DMS114 treated with DMSO at 0.1 percent for 48 hours (cell line): ENCODE measurements around the gene TRAK2.
"Not testable (repeated sequence)": the region's sequence is repeated elsewhere in the genome, so short reads cannot be mapped to it uniquely, and the experiment has no call there.

ENCODE experiments used
- DNase-seq: peaks from one replicate; lab custom pipeline; 2025; ENCODE audit not compliant: unreplicated experiment; lab: John Stamatoyannopoulos, UW

The TRAK2 gene

GRCh38 chr2:201419057-201419635 is 32.1 kb downstream of the TRAK2 start:
- no peak for DNase-seq

GRCh38 chr2:201415149-201415548 is 36.1 kb downstream of the TRAK2 start:
- no peak for DNase-seq

DNA sequence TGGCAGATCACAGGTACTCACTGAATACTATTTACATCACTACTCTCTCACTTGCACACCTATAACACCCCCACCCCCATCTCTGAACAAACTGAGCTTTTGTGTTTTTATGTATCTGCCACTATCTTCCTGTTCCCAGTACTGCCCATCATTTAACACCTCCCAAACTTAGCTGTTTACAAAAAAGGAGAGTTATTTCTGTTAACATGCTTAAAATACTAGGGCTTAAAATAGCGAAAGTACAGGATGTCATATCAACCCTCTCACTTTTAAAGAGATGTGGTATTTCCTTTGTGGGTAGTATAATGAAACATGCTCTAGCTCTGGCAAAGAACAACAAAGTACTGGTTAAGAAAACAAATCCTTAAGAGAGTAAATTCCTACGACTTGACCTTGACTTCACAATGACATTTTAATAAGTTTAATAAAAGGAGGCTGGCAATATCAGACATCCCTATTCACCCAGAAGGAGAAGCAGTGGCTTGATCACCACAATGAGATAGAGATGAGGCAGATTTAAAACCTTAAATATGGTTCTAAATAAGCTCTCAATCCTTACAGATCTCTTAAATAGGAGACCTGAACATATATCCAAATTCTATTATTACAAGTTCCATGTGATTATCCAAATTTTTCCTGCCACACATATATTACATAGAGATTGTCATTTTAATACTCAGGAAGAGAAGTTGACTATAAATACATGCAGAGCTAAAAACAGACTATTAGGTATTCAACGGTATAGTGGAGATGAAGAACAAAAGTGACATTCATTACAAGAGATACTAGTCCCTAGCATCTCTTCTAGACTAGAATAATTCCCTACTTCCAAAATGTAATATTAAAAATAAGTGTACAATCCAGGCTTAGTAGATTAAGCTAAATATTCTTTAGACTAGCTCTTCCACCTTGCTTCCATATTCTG is 36.9 kb downstream of the TRAK2 start:
- DNase-seq: no peak

DNA sequence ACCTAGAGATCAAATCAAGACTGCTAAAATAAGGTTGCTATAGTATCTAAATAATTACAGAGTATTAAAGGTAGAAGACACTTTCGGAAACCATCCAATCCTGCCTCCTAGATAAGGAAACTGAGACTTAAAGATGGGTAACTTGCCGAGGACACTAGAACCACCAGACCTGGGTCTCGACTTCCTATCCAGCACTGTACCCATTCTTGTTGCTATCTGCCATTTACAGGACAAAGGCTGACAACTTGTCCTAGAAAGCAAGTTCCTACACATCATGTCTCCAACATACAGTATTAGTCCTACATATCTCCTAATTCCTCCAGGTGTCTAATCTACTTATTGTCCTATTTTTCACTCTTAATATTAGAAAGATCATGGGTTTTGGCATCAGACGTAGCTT is 37.7 kb downstream of the TRAK2 start:
- DNase-seq: no peak

GRCh38 chr2:201413143-201413542 is 38.1 kb downstream of the TRAK2 start:
- no peak for DNase-seq

- no peak for DNase-seq
These were observed 39.8 kb downstream of the TRAK2 start for GRCh38 chr2:201411421-201411820.

GRCh38 chr2:201408931-201409330 is 42.3 kb downstream of the TRAK2 start:
- no peak for DNase-seq

DNA sequence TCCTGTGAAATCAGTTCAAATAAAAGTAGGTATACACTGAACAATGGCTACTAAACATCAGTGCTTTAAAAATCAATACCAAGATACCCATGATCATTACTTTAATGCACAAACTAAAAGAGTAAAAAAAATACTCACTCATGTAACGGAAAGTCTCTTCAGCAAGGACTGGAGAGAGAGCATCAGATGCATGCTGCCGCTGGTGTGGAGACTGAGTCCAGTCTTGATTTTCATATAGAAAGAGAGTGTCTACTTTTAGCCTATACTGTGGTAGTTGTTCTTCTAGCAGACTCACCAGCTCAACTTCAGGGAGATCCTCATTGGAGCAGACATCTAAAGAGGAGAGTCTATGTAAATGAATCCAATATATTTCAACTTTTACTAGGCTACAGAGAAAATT is 44.0 kb downstream of the TRAK2 start:
- DNase-seq: no peak

DNA sequence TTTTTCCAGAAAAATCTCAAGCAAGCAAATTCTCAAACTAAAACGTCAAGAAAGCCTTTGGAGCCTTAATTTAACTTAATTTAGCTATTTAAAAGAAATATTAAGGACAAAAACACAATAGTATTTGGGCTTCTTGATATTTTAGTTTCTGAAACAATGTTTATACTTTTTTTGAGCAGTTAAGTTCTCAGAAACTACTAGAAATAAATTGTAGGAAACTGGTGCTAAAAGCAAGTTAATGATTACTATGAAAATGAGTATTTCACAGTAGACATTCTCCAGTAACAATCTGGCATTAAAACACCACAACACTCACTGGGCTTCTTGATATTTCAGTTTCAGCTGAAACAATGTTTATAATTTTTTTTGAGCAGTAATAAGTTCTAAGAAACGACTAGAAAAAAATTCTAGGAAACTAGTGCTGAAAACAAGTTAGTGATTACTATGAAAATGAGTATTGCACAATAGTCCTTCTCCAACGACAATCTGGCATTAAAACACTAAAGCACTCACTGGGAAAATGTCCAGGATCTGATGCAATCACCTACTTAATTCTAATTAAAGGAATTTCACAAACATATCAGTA is 45.1 kb downstream of the TRAK2 start:
- DNase-seq: no peak

DNA sequence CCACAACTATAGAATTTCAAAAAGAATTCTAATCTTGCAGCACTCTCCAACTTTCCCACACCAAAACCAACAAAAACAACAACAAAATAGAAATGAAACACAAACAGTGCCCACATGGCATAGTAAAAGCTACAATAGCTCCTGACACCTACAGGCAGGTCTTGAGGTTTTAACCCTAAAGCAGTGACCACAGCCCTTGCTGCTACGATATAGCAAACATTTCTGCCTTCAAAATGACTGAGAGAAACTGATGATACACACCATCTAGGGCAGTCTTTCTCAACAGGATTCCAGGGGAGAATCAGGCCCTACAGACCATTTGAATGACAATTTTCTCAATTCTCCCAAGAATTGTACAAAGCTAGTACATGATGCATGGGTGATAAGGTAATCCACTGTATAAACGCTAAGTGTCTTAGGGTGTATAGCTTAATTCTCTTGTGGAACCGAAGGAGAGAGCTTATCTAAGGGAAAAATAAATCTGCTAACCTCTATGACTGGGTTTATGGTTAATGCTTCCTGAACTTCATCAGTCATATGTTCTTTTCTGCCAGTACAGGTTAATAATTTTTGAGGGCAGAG is 46.5 kb downstream of the TRAK2 start:
- no peak for DNase-seq

- no peak for DNase-seq
These were observed 47.4 kb downstream of the TRAK2 start for GRCh38 chr2:201403880-201404279.

- no peak for DNase-seq
These were observed 48.4 kb downstream of the TRAK2 start for GRCh38 chr2:201402651-201403562.

GRCh38 chr2:201401815-201402214 is 49.4 kb downstream of the TRAK2 start:
- DNase-seq: no peak

DNA sequence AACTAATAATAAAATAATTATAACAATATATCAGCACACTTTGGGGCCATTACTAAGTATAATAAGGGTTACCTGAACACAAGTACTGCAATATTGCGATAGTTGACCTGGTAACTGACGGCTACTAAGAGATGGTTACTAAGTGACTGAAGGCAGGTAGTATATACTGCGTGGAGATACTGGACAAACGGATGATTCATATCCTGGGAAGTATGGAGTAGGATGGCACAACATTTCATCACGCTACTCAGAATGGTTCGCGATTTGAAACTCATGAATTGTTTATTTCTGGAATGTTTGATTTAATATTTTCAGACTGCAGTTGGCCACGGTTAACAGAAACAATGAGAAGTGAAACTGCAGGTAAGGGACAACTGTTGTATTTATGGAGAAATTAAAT is 54.7 kb downstream of the TRAK2 start:
- DNase-seq: no peak

GRCh38 chr2:201383136-201383535 is 68.1 kb downstream of the TRAK2 start:
- DNase-seq: no peak

DNA sequence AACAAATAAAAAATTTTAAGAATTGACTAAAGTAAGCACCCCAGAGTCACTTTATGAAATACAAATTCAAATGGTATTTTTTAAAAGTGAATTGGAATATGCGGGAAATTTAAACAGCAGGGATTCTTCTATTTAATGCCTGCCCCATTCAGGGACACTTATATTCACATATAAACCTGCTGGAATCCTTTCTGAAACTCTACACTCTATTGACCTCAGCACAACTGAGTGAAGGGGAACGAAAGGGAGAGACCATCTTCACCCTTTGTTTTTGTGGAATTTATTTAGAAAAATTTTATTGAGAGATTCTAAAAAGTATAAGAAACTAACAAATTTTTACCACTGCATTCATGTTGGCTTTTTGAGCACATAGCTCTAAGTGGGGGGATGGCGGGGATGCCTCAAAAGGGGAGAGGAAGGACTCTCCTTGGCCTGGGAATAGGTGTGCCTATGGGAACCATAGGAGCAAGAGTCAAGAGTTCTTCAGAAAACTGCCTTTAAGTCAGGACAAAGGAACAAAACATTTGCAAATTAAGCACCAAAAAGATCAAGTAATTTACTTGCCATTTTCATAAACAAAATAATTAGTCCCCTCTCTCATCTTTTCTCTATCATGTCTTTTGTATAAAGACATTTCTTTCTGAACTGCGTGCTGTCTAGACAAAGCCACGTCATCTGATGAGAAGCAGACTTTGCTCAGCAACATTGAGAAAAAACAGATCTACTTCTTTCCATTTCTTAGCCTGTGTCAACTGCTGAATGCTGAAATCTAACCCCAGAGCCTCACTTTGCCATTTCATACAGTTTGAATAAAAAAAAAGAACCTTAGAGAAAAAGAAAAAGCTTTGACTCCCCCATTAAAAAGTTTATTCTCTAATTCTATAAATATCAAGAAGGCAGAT is 72.5 kb downstream of the TRAK2 start:
- no peak for DNase-seq

DNA sequence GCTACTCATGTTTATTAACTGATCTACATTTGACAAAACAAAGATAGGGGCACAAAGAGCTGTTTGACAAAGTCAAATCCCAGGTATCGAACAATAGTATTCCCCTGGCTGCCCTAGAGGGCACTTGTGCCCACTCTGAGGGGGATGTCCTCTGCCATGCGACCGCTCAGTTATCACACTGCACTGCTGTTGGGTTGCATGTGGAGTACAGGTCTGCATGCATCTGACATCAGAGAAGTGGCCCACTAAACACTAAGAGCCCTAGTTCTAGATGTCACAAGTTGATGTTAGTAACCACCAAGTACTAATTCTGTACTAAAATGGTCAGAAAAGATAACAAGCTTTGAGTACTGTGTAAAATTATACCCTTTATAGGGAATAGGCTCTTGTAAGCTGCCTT is 74.0 kb downstream of the TRAK2 start:
- DNase-seq: no peak

- no peak for DNase-seq
These were observed 81.5 kb downstream of the TRAK2 start for GRCh38 chr2:201369775-201370174.

DNA sequence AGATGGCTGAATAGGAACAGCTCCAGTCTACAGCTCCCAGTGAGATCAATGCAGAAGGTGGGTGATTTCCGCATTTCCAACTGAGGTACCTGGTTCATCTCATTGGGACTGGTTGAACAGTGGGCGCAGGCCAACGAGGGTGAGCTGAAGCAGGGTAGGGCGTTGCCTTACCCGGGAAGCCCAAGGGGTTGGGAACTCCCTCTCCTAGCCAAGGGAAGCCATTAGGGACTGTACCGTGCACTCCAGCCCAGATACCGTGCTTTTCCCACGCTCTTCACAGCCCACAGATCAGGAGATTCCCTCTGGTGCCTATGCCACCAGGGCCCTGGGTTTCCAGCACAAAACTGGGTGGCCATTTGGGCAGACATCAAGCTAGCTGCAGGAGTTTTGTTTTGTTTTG is 81.9 kb downstream of the TRAK2 start:
- not testable (repeated sequence) for DNase-seq

- no peak for DNase-seq
These were observed 85.1 kb downstream of the TRAK2 start for GRCh38 chr2:201366146-201366545.
